ENCODE data around the gene KRT39. TPM values are rescaled to one million over a fixed set of nuclear protein-coding genes. Genes with fewer than 3 reads are reported as not detected.
A peak's percentile ranks its signal among the peaks of the same experiment; 100 is the strongest.

KRT39 gene
- total and polyA plus RNA-seq, 2 experiments from 2014 or later, result not detected

- TF ChIP-seq REST (IDR thresholded peaks at IDR 0.05; ENCODE audit: unreplicated experiment) (no peak), POLR2AphosphoS5 (IDR thresholded peaks at IDR 0.05; ENCODE audit: low read depth) (no peak), ZNF331 (CRISPR knock-in tag; IDR thresholded peaks at IDR 0.05; ENCODE audit: low read depth) (no peak)
Observed at GRCh38 chr17:40950176-40950575, 16.6 kb downstream of the KRT39 start (continued).

GRCh38 chr17:40949418-40949817 lies 17.3 kb downstream of the KRT39 start:
- DNase-seq (ENCODE audit: low spot score) (no peak), ATAC-seq (peak; percentile 54)
- no peak overlapping the region for H3K27ac ChIP-seq (ENCODE audit: low read depth)
- no peaks in the 10 kb centered on the region for H3K4me1 ChIP-seq (ENCODE audit: insufficient read depth)
- peaks cover 7% of the 10 kb centered on the region for H3K9me2 ChIP-seq (ENCODE audit: insufficient read depth)
- H2AFZ ChIP-seq, result peak overlapping the region; percentile 91
- H3K4me3 Mint-ChIP-seq, result no peak overlapping the region
- no peaks in the 10 kb centered on the region for H3F3A ChIP-seq (replicated peaks; ENCODE audit: low read depth)
- H3K27me3 Mint-ChIP-seq (ENCODE audit: insufficient read depth, low read depth, poor library complexity), result peaks cover 8% of the 10 kb centered on the region
- H3K9me3 Mint-ChIP-seq, result no peaks in the 10 kb centered on the region; the same call in 2 of the 3 replicates
- TF ChIP-seq JUNB (IDR thresholded peaks at IDR 0.05; ENCODE audit: unreplicated experiment), result no peak
- H3K27me3 ChIP-seq (ENCODE audit: insufficient read depth), result no peaks in the 10 kb centered on the region
- H4K20me1 ChIP-seq (replicated peaks; ENCODE audit: insufficient read depth), result no peaks in the 10 kb centered on the region
- no peak overlapping the region for H3K4me3 ChIP-seq
- H3K27ac Mint-ChIP-seq, result no peak overlapping the region
- no peaks in the 10 kb centered on the region for H3K79me2 ChIP-seq (replicated peaks; ENCODE audit: insufficient read depth)
- H3K36me3 ChIP-seq (ENCODE audit: insufficient read depth), result no peaks in the 10 kb centered on the region
- no peaks in the 10 kb centered on the region for H3K4me1 Mint-ChIP-seq
- H3K36me3 Mint-ChIP-seq (ENCODE audit: low read depth), result no peaks in the 10 kb centered on the region
- H3K4me2 ChIP-seq, result no peak overlapping the region

GRCh38 chr17:40947929-40948328 lies 18.8 kb downstream of the KRT39 start:
- Histone ChIP-seq H3K4me1 (ENCODE audit: insufficient read depth) (no peaks in the 10 kb centered on the region), H3F3A (replicated peaks; ENCODE audit: low read depth) (no peaks in the 10 kb centered on the region), H3K27ac (ENCODE audit: low read depth) (no peak overlapping the region), H3K4me2 (no peak overlapping the region), H3K4me3 (no peak overlapping the region), H2AFZ (no peak overlapping the region), H3K9me2 (ENCODE audit: insufficient read depth) (peaks cover 7% of the 10 kb centered on the region), H3K79me2 (replicated peaks; ENCODE audit: insufficient read depth) (no peaks in the 10 kb centered on the region), H3K36me3 (ENCODE audit: insufficient read depth) (no peaks in the 10 kb centered on the region), H3K27me3 (ENCODE audit: insufficient read depth) (no peaks in the 10 kb centered on the region), H4K20me1 (replicated peaks; ENCODE audit: insufficient read depth) (no peaks in the 10 kb centered on the region)
- ATAC-seq, result no peak
- Mint-ChIP-seq H3K27me3 (ENCODE audit: insufficient read depth, low read depth, poor library complexity) (peaks cover 8% of the 10 kb centered on the region), H3K36me3 (ENCODE audit: low read depth) (no peaks in the 10 kb centered on the region), H3K27ac (no peak overlapping the region), H3K4me3 (no peak overlapping the region), H3K4me1 (no peaks in the 10 kb centered on the region), H3K9me3 (no peaks in the 10 kb centered on the region; the same call in 2 of the 3 replicates)
- no peak for TF ChIP-seq ZNF462 (CRISPR knock-in tag; IDR thresholded peaks at IDR 0.05)
- no peak for TF ChIP-seq ETS1 (IDR thresholded peaks at IDR 0.05)
- TF ChIP-seq JUNB (IDR thresholded peaks at IDR 0.05; ENCODE audit: unreplicated experiment), result no peak
- TF ChIP-seq STAT1 (IDR thresholded peaks at IDR 0.05; ENCODE audit: unreplicated experiment), result no peak
- no peak for TF ChIP-seq CREB1 (CRISPR knock-in tag; IDR thresholded peaks at IDR 0.05; ENCODE audit: low read depth)
- no peak for TF ChIP-seq ZNF331 (CRISPR knock-in tag; IDR thresholded peaks at IDR 0.05; ENCODE audit: low read depth)
- no peak for TF ChIP-seq NANOG (IDR thresholded peaks at IDR 0.05; ENCODE audit: borderline replicate concordance)
- DNase-seq (ENCODE audit: low spot score), result no peak

Measured in GM23338 (cell line).